Stimulated activated CD8-positive, alpha-beta memory T cell treated with anti-CD3 and anti-CD28 coated beads, Interleukin-4, amount 100 ng/mL, for 1 hour (primary cell): ENCODE measurements around the gene KRT35.
"Not testable (repeated sequence)": the region's sequence is repeated elsewhere in the genome, so short reads cannot be mapped to it uniquely, and the experiment has no call there.

Source experiments
- DNase-seq, 2 donors: peaks; one replicate each; pipeline ENCODE4 v3.0.0-alpha.2; 2020; ENCODE audit warnings: low read depth in 2 of 2, low spot score in 1 of 2

KRT35 gene

DNA sequence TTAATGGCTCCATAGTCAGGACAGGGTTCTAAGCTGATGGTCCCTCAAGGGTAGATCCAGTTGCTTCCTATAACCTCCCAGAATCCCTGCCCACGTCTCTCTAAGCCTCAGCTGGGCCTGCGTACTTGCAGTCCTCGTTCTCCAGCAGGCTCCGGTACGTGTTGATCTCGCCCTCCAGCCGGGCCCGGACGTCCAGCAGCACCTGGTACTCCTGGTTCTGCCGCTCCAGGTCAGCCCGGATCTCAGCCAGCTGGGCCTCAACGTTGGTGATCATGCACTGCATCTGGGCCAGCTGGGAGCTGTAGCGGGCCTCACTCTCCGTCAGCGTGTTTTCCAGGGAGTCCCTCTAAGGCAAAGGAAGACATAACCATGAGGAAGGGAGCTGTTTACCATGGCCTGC, 18.2 kb downstream of the KRT35 start:
- no peak for DNase-seq

DNA sequence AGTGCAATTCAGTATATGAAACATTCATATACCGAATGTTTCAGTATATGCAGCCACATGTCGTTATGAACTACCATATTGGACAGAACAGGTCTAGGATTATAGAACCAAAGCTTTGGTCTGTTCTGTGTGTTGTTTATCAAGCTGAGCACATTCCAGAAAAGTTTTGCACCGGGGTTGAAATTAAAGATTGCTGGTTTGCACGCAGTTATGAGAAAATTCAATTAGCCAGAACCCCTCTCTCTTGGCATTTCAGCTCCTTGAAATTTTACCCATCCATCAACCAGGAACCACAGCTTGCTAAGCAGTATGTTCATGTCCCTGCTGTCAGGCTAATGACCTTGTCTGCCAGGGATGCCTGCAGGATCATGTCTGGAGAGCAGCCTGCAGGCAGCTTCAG, 23.3 kb downstream of the KRT35 start:
- DNase-seq: no peak

DNA sequence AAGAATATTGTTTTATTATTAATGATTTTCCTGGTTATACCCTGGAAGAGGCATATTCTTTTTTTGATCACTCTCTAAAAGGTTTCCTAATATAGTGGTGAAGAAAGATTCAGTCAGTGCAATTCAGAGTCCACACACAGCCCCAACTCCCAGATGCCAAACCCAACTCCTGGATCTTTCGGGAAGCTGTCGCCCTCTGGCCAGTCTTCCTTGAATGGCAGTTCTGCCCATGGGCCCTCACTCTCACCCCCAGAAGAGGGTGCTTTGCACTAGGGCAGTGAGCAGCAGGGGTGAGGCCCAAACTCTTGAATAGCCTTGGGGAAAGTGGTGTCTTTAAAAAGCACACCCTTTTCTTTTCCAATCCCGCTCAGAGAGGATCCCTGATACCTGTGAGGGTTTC, 24.7 kb downstream of the KRT35 start:
- no peak for DNase-seq

DNA sequence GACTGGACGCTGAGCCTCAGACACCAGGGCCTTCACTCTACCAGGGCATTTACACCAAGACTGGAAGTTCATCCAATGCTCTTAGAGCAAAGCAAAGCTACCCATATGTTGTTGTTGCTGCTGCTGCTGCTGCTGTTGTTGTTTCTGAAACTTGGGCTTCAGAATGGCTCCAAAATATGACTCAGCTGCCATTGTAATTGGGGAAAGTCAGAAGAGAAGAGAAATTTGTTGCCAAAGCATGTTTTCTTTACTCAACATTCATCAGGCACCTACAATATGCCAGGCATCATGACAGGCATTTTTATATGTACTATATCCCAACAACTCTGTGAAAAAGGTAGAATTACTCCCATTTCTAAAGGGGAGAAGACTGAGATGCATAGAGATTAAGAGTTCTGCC, 25.7 kb downstream of the KRT35 start:
- no peak for DNase-seq

DNA sequence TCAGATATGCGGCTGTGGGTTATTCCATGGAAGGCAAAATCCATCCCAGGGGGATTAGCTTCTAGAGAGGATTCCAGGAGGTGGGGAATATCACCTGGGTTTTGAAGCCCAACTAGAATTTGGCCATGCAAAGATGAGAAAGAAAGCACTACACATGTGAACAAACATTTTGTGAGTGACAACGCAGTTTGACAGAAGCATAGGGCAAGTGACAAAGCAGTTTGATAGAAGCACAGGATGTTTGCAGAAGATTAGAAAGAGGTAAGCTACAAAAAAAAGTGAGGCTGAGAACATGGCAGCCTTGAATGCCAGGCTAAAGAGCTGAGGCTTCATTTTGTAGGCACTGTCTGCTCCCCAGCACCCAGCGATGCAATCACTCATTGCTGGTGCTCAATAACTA, 27.9 kb downstream of the KRT35 start:
- no peak for DNase-seq

DNA sequence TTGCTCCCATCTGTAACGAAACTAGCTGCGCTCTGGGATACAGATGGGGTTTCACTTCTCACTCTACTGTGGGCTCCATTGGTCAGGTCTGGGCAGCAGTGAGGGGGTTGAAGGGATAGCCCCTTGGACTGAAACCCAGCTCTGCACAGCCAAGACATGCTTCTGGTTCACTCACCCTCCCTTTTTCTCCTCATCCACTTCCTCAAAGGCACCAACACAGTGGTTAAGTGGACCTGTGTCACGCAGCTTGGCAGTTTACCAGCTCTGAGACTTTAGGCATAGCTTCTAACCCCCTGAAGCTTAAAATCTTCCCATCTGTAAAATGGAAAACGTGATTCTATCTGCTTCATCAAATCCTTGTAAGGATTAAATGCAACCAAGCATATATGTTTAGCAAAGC, 28.7 kb downstream of the KRT35 start:
- DNase-seq: no peak

DNA sequence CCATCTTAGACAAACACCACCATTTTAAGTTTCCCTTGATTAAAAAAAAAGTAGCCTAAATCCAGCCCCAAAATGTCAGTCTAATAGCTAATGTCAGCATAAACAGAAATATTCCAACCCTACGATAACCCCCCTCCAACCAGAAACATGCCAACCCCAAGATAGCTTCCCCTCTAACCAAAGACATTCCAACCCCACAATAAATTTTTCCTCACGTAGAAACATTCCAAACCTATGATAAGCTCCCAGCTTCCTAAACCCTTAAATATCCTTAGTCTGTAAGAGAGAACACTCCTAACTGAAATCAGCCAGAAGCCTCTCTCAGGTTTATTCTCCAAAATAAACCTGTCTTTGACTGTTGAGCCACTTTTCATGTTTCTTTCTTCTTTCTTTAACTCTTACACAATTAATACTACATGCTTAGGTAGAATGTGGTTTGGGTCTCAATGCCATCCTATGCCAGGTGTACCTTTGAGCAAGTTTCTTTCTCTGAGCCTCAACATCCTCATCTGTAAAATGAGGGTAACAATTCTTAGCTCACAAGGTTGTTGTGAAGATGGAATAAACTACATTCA, 29.7 kb downstream of the KRT35 start:
- no peak for DNase-seq

DNA sequence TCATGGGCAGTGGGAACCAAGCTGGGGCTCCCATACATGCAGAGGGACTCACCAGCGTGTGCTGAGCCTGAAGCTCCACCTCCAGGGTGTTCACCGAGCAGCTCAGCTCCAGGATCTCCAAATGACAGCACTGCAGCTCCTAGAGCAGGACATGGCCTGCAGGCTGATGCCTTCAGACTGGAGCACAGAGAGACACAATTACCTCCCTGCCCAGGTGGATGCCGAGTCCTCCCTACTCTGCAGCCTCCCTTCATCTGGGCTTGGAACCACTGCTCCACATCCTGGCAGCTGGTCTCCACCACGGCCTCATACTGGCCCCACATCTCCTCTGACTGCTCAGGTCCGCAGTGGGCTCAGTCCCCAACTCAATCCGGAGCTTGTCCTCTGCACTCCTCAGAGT, 31.9 kb downstream of the KRT35 start:
- DNase-seq: no peak

DNA sequence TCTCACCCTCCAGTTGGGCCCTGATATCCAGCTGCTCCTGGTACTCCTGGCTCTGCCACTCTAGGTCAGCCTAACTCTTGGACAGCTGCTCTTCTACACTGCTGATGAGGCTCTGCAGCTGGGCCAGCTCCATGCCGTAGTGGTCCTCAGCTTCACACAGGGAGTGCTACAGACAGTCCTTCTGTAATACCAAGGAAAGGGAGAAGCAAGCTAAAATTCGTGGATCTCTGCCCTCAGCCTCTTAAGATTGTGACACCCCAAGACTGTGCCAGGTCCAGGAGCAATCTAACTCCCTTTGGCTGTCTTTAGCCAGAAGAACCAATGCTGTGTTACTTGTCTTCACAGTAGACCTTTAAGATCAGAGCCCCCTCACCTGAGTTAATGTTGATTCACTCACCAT, 32.4 kb downstream of the KRT35 start:
- DNase-seq: no peak

DNA sequence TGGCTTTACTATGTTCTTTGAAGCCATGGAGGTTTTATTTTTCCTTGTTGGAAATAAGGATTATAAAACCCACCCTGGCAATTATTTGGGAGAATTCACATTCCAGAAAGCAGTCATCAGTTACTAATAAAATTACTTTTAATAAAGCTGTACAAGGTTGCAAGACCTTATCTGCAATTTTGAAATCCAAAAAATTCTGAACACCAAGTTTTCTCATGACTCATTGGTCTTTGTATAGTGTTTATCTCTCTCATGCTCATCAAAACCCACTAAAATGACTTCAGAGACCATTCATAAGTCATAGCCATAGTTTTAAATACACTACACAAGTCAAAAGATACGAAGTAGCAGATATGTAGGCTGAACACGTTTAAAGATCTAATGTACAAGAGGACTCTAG, 34.1 kb downstream of the KRT35 start:
- no peak for DNase-seq

DNA sequence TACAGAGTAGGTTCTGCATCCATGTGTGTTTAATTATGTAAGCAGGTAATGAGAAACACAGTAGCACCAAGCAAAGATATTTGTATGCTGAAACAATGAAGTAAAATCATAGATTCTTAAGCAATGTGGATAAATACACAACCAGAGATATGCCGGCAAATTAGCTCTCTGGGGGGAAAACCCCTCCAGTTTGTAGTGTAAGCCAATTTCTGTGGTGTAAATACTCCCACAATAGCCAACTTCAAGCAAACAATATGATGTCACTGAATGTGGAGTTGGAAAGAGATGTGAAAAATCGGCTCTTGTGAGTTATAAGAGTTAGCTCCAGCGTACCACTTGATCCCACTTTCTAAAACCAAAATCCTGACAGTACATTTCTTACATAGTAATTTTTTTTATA, 36.3 kb downstream of the KRT35 start:
- DNase-seq: no peak

DNA sequence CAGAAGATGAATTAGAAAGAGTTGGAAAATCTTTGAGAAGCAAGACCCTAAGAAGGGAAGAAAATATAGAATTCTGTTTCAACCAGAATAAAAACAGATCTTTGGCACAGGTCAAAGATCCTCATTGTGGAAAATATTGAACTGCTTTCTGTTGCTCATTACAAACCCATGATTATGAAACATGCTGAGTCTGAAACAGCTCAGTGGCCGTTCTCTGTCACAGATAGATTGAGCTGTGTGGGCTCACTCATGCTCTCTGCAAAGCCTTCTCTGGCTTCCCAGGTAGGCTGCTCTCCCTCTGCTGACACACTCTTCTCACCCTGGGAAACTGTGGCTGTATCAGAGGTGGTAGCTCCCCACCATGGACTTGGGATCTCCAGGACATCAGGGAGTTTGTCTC, 36.8 kb downstream of the KRT35 start:
- no peak for DNase-seq

DNA sequence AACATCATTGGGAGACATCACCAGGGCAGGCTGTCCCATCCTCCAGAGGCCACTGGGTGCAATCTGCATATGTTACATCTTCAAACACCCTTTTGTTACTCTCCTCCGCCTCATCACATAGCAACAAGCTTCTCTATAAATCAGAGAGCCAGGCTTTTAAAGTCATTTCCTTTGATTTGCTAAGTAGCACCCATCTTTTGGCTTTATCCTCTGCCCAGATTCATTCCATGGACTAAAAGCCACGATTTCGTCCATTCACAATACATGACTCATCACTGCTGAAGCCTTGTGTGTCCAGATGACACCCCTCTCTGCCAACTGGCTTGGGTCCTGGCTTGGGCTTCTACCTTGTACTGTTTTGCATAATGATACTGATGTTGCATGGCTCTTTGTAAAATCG, 38.2 kb downstream of the KRT35 start:
- no peak for DNase-seq

DNA sequence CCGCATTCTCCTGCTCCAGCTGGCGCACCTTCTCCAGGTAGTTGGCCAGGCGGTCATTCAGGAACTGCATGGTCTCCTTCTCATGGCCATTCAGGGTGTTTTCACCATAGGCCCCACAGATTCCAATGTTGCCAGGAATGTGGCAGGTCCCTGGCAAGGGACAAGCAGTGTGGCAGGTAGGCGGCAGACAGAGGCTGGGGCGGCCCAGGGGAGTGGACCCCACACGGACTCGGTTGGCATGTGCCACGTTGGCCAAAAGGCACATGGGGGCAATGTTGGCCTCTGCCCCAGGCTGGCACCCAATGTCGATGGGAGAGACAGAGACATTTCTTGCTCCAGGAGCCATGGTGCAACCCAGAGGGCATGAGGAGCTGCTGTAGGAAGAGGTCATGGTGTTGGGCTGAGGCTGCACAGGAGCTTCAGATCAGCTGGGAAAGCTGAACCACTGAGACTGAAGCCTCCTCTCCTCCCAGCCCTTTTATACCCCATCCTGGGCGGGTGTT, 40.4 kb downstream of the KRT35 start, which contains the start of gene KRT38:
TSS of gene KRT38 (minus strand) at position 453 of the 503 bp plus-strand sequence. CDS start at position 391, 62 bp downstream.
- no peak for DNase-seq

DNA sequence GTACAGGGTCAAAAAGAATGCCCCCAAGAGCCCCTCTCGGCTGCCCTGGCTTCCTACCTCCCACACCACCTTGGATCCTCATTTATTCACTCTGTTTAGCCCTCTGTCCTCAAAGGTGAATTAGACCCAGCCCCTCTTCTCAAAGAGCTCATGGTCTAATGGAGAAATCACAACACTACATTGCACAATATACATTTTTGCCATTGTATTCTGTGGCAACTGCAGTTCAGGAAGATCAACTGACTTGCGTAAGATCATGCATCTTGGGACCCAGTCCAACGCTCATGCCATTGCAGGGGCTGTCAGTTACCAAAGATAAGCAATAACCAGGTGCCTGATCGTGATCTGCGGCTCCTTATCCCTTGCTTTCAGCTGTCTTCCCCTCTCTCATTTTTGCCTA, 41.6 kb downstream of the KRT35 start:
- no peak for DNase-seq

DNA sequence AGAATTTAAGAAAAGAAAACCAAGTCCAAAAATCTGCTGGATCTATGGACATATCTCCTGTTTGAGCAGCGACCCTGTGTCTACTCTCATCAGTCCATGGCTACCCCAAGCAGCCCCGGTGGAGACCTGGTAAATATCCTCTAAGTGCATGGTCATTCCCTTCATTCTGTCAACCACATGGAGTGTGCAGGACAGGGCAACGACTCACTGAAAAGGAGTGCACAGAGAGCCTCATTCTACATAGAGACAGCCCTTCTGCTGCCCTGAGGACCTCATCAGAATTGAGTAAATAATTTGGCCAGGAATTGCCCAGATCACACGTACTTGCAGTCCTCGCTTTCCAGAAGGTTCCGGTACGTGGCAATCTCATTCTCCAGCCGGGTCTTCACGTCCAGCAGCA, 43.2 kb downstream of the KRT35 start:
- DNase-seq: no peak

DNA sequence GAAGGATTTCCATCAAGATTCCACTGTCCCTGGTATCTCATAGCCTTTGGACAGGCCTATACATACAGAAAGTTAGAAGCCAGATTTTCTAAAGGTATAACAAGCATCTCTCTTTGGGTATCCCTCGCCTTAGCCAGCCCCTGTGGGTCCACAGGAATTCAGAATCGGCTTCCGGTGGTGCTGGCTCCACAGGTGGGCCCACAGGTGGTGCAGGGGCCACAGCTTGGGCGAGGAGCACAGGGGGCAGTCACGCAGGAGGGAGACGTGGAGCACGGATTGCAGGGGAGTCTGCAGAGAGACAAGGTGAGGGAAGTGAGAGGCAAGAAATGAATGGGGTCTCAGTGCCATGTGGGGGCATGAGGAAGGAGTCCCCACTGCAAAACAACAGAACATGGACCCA, 43.7 kb downstream of the KRT35 start:
- no peak for DNase-seq

DNA sequence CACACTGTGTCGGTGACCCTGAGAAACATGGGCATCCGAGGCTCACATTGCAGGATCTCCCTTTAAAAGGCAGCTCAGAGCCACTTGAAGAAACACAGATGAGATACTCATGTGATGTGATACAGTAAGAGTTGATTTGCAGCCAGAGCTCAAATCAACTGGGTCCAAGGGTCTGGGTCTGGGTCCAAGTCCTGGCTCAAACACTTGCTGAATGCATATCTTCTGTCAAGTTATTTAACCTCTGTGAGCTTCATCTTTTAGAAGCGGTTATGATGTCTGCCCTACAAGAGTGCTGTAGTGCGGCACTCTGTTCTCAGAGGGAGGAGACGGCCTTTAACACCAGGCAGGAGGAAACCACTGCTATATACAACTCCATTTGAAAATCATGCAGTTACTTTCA, 46.5 kb downstream of the KRT35 start:
- DNase-seq: no peak

DNA sequence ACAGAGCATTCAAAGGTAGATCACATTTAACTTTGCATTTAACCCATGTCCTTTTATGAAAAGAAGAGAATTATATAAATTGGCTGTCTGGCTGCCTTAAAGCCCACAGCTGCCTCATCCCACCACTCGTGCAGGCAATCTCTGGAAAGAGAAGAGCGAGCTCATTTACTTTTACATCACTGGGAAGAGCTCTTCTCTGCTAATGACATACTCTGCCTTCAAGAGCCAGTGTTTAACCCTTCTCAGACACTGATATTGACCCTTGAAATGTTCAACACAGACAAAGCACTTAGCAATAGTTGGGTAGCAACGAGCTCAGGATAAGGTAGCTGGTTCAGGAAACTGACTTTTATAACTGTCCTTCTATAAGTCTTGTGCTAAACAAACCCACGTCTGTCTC, 46.9 kb downstream of the KRT35 start:
- DNase-seq: no peak

DNA sequence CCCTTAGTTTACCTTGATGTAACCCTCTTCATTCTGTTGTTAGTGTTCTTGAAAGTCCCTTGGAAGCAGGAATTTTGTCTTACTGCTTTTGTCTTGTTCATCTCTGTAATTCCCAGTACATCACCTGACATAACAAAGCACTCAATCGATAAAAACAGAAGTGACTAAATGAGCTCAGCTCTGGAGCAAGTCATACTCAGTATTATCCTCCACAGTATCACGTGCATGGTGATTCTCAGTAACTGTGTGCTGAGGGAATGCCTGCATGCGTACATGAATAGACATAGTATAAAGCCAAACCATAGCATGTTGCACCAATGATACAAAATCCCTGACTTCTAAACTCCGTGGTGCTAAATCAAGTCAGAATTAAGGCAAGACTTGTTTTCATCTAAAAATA, 47.4 kb downstream of the KRT35 start:
- DNase-seq: no peak

DNA sequence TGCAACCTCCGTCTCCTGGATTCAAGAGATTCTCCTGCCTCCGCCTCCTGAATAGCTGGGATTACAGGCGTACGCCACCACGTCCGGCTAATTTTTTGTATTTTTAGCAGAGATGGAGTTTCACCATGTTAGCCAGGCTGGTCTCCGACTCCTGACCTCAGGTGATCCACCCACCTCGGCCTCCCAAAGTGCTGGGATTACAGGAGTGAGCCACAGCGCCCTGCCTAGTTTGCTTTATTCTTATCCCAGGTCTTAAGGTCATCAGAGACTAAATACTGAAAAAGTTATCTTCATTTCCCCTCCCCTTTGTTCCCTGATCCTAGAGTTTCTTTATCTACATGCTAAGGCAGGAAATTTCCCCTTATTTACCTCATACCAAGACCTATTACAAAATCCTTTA, 50.6 kb downstream of the KRT35 start:
- DNase-seq: not testable (repeated sequence)

DNA sequence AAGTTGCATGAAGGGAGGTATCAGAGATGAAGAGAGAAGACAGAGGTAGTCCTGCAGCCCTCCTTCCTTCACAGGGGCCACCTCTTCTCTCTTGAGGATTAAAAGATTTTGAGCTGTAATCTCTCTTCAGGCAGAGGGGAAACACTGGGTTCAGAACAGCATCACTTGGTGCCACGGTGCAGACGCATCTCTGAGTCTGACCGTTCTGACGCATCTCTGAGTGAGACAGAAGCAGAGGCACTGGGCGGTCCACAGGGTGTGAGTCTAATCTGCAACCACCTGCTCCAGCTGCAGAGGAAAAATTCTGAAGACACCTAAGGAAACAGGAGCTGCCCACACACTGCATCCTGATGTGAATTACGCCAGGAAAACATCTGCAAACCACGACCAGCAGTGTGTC, 51.3 kb downstream of the KRT35 start:
- no peak for DNase-seq

DNA sequence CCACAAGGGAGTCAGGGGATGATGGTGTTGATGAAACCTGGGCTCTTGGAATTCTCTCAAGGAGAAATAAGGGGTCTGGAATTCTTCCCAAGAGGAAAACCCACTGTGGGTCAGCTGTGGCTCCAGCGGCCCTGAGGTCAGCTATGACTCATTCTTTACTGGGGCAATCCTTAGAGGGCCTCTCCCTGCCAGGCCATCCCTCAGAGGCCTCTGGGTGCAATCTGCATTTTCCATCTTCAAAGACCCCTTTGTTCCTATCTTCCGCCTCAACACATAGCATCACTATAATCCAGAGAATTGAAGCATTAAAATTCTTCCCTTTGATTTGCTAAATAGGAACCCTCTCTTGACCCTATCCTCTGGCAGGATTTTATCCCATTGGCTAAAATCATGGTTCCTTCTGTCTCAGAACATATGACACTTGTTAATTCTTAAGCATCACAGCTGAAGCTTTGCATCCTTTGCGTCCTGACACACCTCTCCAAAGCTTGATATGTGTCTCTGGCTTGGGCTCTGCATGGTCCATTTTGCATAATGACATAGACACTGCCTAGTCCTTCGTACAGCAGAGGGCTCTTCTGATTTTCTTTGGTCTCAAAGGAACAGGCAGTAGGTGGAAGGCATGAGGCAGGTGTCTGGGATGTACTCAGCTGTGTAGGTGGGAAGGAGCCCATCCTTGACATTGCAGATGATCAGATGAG, 52.2 kb downstream of the KRT35 start:
- DNase-seq: no peak
